ENCODE measurements around the gene NDUFAF7. TPM values are rescaled to one million over a fixed set of nuclear protein-coding genes. Genes with fewer than 3 reads are reported as not detected.
A peak's percentile ranks its signal among the peaks of the same experiment; 100 is the strongest.
"Not testable (repeated sequence)": the region's sequence is repeated elsewhere in the genome, so short reads cannot be mapped to it uniquely, and the experiment has no call there.

Gene NDUFAF7
- total and polyA plus RNA-seq, 5 donors from 2014 or later, result 5.4 to 26.5 (median 7.1) TPM

DNA sequence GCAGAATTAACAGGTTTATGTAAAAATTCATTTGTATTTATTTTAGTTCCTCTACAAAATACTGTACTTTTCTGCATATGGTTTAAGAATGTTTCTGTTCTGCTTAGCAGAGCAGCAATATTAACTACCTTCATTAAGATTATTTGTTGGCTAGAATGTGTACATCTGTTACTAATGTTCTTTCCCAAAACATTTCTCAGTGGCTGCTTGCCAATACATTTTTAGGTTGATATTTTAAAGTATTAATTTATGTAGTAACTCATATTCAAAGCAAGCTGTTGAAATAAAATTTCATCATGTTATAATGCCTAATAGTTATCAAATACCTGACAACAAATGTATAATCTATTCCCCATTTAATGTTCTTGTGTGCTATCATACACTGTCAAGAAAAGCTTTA, 52.9 kb downstream of the NDUFAF7 start:
- Histone ChIP-seq H3K36me3 (ENCODE audit: control insufficient read depth, insufficient read depth, low read length) (peaks cover 17% of the 10 kb centered on the region), H3K27me3 (ENCODE audit: control insufficient read depth, insufficient read depth, low read length) (no peaks in the 10 kb centered on the region)

GRCh38 chr2:37287966-37288365, 56.5 kb downstream of the NDUFAF7 start:
- H3K27ac ChIP-seq (ENCODE audit: insufficient read depth, low read length, poor library complexity, severe bottlenecking), result no peak overlapping the region
- no peak overlapping the region for H3K27ac Mint-ChIP-seq
- DNase-seq, result peak in 2 of 3 donors; percentile 3 to 30

More for the DNA sequence above, 52.9 kb downstream of the NDUFAF7 start:
- Histone ChIP-seq H3K4me3 (ENCODE audit: low read depth, low read length) (no peak overlapping the region), H3K4me1 (ENCODE audit: control insufficient read depth, insufficient read depth, low read length, poor library complexity, severe bottlenecking) (no peaks in the 10 kb centered on the region), H3K27ac (ENCODE audit: insufficient read depth, low read length, poor library complexity, severe bottlenecking) (no peak overlapping the region), H3K9me3 (ENCODE audit: control insufficient read depth in 2 of 2, low read length in 2 of 2) (no peaks in the 10 kb centered on the region)
- Mint-ChIP-seq H3K36me3 (peaks cover 25% of the 10 kb centered on the region), H3K4me1 (peaks cover 0 to 3% (median 0%) of the 10 kb centered on the region in 4 donors), H3K27ac (no peak overlapping the region), H3K9me3 (no peaks in the 10 kb centered on the region), H3K27me3 (no peaks in the 10 kb centered on the region), H3K4me3 (no peak overlapping the region)
- no peak for DNase-seq
- no peak for ATAC-seq (ENCODE audit: low read depth in 2 of 2)

GRCh38 chr2:37291680-37292079, 60.2 kb downstream of the NDUFAF7 start:
- Mint-ChIP-seq H3K36me3 (peaks cover 32% of the 10 kb centered on the region), H3K4me3 (no peak overlapping the region), H3K4me1 (peaks cover 0 to 5% (median 2%) of the 10 kb centered on the region in 4 donors), H3K9me3 (no peaks in the 10 kb centered on the region), H3K27ac (peak overlapping the region in 2 of 3 donors; percentile 22 to 28), H3K27me3 (no peaks in the 10 kb centered on the region)
- H3K36me3 ChIP-seq (ENCODE audit: control insufficient read depth, insufficient read depth, low read length), result peaks cover 10% of the 10 kb centered on the region
- no peak overlapping the region for H3K4me3 ChIP-seq (ENCODE audit: low read depth, low read length)
- H3K27me3 ChIP-seq (ENCODE audit: control insufficient read depth, insufficient read depth, low read length), result no peaks in the 10 kb centered on the region
- H3K9me3 ChIP-seq (ENCODE audit: control insufficient read depth in 2 of 2, low read length in 2 of 2), result no peaks in the 10 kb centered on the region
- DNase-seq, result no peak
- no peak overlapping the region for H3K27ac ChIP-seq (ENCODE audit: insufficient read depth, low read length, poor library complexity, severe bottlenecking)
- H3K4me1 ChIP-seq (ENCODE audit: control insufficient read depth, insufficient read depth, low read length, poor library complexity, severe bottlenecking), result no peaks in the 10 kb centered on the region
- ATAC-seq (ENCODE audit: low read depth in 2 of 2), result no peak

More at GRCh38 chr2:37287966-37288365, 56.5 kb downstream of the NDUFAF7 start:
- Histone ChIP-seq H3K36me3 (ENCODE audit: control insufficient read depth, insufficient read depth, low read length) (peaks cover 14% of the 10 kb centered on the region), H3K4me3 (ENCODE audit: low read depth, low read length) (no peak overlapping the region), H3K9me3 (ENCODE audit: control insufficient read depth in 2 of 2, low read length in 2 of 2) (no peaks in the 10 kb centered on the region), H3K4me1 (ENCODE audit: control insufficient read depth, insufficient read depth, low read length, poor library complexity, severe bottlenecking) (no peaks in the 10 kb centered on the region), H3K27me3 (ENCODE audit: control insufficient read depth, insufficient read depth, low read length) (no peaks in the 10 kb centered on the region)
- H3K36me3 Mint-ChIP-seq, result peaks cover 38% of the 10 kb centered on the region
- peaks cover 0 to 4% (median 1%) of the 10 kb centered on the region in 4 donors for H3K4me1 Mint-ChIP-seq
- no peak overlapping the region for H3K4me3 Mint-ChIP-seq
- H3K27me3 Mint-ChIP-seq, result no peaks in the 10 kb centered on the region
- no peaks in the 10 kb centered on the region for H3K9me3 Mint-ChIP-seq
- no peak for ATAC-seq (ENCODE audit: low read depth in 2 of 2)

GRCh38 chr2:37294858-37295257, 63.4 kb downstream of the NDUFAF7 start:
- peaks cover 20% of the 10 kb centered on the region for H3K36me3 Mint-ChIP-seq
- not testable (repeated sequence) for H3K27ac ChIP-seq (ENCODE audit: insufficient read depth, low read length, poor library complexity, severe bottlenecking); H3K27me3 Mint-ChIP-seq; H3K4me3 Mint-ChIP-seq; H3K4me3 ChIP-seq (ENCODE audit: low read depth, low read length); H3K27me3 ChIP-seq (ENCODE audit: control insufficient read depth, insufficient read depth, low read length); H3K27ac Mint-ChIP-seq; ATAC-seq (ENCODE audit: low read depth in 2 of 2); H3K4me1 ChIP-seq (ENCODE audit: control insufficient read depth, insufficient read depth, low read length, poor library complexity, severe bottlenecking); H3K9me3 ChIP-seq (ENCODE audit: control insufficient read depth in 2 of 2, low read length in 2 of 2); DNase-seq; H3K36me3 ChIP-seq (ENCODE audit: control insufficient read depth, insufficient read depth, low read length); H3K9me3 Mint-ChIP-seq
- H3K4me1 Mint-ChIP-seq, result peaks cover 0 to 17% (median 4%) of the 10 kb centered on the region in 4 donors

DNA sequence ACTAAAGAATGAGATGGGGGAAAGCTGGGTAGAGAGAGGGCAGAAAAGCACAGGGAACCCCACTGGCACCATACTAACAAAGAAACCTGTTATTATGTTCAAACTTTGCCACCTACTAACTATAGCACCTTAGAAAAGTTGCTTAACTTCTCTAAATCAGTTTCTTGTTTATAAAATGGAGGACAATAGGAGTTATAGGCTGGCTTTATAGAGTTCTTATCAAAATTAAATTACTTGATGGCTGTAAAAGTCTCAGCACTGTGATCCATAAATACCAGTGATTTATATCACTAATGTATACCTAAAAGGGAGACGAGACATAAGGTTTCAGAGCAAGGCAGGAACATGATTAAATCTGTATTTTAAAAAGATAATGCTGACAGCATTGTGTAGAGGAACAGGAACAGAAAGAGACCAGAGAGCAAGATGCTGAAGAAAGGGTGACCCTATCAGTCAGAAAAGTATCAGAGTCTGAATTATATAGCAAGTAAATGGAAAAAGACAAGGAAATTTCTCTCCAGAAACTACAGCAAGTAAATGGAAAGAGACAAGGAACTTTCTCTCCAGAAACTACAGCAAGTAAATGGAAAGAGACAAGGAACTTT, 64.1 kb downstream of the NDUFAF7 start:
- no peaks in the 10 kb centered on the region for H3K4me1 ChIP-seq (ENCODE audit: control insufficient read depth, insufficient read depth, low read length, poor library complexity, severe bottlenecking)
- no peak overlapping the region for H3K4me3 Mint-ChIP-seq
- no peak for ATAC-seq (ENCODE audit: low read depth in 2 of 2)
- H3K27me3 Mint-ChIP-seq, result no peaks in the 10 kb centered on the region
- no peak overlapping the region for H3K27ac Mint-ChIP-seq
- peaks cover 5% of the 10 kb centered on the region for H3K36me3 ChIP-seq (ENCODE audit: control insufficient read depth, insufficient read depth, low read length)
- H3K27me3 ChIP-seq (ENCODE audit: control insufficient read depth, insufficient read depth, low read length), result no peaks in the 10 kb centered on the region
- H3K27ac ChIP-seq (ENCODE audit: insufficient read depth, low read length, poor library complexity, severe bottlenecking), result no peak overlapping the region
- H3K4me1 Mint-ChIP-seq, result peaks cover 0 to 20% (median 4%) of the 10 kb centered on the region in 4 donors
- no peak overlapping the region for H3K4me3 ChIP-seq (ENCODE audit: low read depth, low read length)
- no peak for DNase-seq
- H3K36me3 Mint-ChIP-seq, result peaks cover 19% of the 10 kb centered on the region
- H3K9me3 Mint-ChIP-seq, result no peaks in the 10 kb centered on the region
- no peaks in the 10 kb centered on the region for H3K9me3 ChIP-seq (ENCODE audit: control insufficient read depth in 2 of 2, low read length in 2 of 2)

GRCh38 chr2:37297632-37298031, 66.2 kb downstream of the NDUFAF7 start:
- Mint-ChIP-seq H3K4me3 (no peak overlapping the region), H3K4me1 (peaks cover 0 to 21% (median 9%) of the 10 kb centered on the region in 4 donors), H3K36me3 (peaks cover 8% of the 10 kb centered on the region), H3K27me3 (no peaks in the 10 kb centered on the region), H3K27ac (no peak overlapping the region), H3K9me3 (no peaks in the 10 kb centered on the region)
- ATAC-seq (ENCODE audit: low read depth in 2 of 2) (no peak), DNase-seq (no peak)
- Histone ChIP-seq H3K4me1 (ENCODE audit: control insufficient read depth, insufficient read depth, low read length, poor library complexity, severe bottlenecking) (no peaks in the 10 kb centered on the region), H3K36me3 (ENCODE audit: control insufficient read depth, insufficient read depth, low read length) (no peaks in the 10 kb centered on the region), H3K9me3 (ENCODE audit: control insufficient read depth in 2 of 2, low read length in 2 of 2) (no peaks in the 10 kb centered on the region), H3K27ac (ENCODE audit: insufficient read depth, low read length, poor library complexity, severe bottlenecking) (no peak overlapping the region), H3K4me3 (ENCODE audit: low read depth, low read length) (no peak overlapping the region), H3K27me3 (ENCODE audit: control insufficient read depth, insufficient read depth, low read length) (no peaks in the 10 kb centered on the region)

Other genes starting within 250 kb of the NDUFAF7 start
- 49.1 TPM for gene HEATR5B, start 147.3 kb upstream of the NDUFAF7 start, total RNA-seq
- gene HEATR5B, start 147.3 kb upstream of the NDUFAF7 start, polyA plus RNA-seq, result 10 to 100 TPM in 2 of 4 donors, 1 to 10 TPM in 2; 7.4 to 13.6 (median 9.8) TPM
- gene GPATCH11, start 147.1 kb upstream of the NDUFAF7 start, total RNA-seq, result 10.5 TPM
- gene GPATCH11, start 147.1 kb upstream of the NDUFAF7 start, polyA plus RNA-seq, result 10 to 100 TPM in 2 of 4 donors, 1 to 10 TPM in 2; 9.6 to 11.3 (median 10.2) TPM
- gene EIF2AK2, start 74.7 kb upstream of the NDUFAF7 start, total RNA-seq, result 40.9 TPM
- 10 to 100 TPM; 20.5 to 23.4 (median 22.4) TPM for gene EIF2AK2, start 74.7 kb upstream of the NDUFAF7 start, polyA plus RNA-seq
- not detected for gene SULT6B1, start 43.0 kb upstream of the NDUFAF7 start, total RNA-seq
- gene SULT6B1, start 43.0 kb upstream of the NDUFAF7 start, polyA plus RNA-seq, result not detected
- 33.1 TPM for gene CEBPZOS, start 35.2 kb upstream of the NDUFAF7 start, total RNA-seq
- 10 to 100 TPM; 24.8 to 37.7 (median 29.8) TPM for gene CEBPZOS, start 35.2 kb upstream of the NDUFAF7 start, polyA plus RNA-seq
- gene CEBPZ, start 62 bp upstream of the NDUFAF7 start, total RNA-seq, result 64.2 TPM
- gene CEBPZ, start 62 bp upstream of the NDUFAF7 start, polyA plus RNA-seq, result 10 to 100 TPM; 25.1 to 39.1 (median 31.8) TPM
- gene PRKD3, start 93.2 kb downstream of the NDUFAF7 start, total RNA-seq, result 19.7 TPM
- 10 to 100 TPM in 2 of 4 donors, 1 to 10 TPM in 2; 5.3 to 16.9 (median 12.2) TPM for gene PRKD3, start 93.2 kb downstream of the NDUFAF7 start, polyA plus RNA-seq
- gene QPCT, start 113.0 kb downstream of the NDUFAF7 start, total RNA-seq, result not detected
- gene QPCT, start 113.0 kb downstream of the NDUFAF7 start, polyA plus RNA-seq, result under 1 TPM in 2 of 4 donors, not detected in 2; 0.30 to 0.39 TPM